Hindlimb muscle (tissue), 1 donor: ENCODE results near the gene CST9. TPM values are rescaled to one million over a fixed set of nuclear protein-coding genes. Genes with fewer than 3 reads are reported as not detected.
"Not testable (repeated sequence)": the region's sequence is repeated elsewhere in the genome, so short reads cannot be mapped to it uniquely, and the experiment has no call there.

Experiments used
- DNase-seq: peaks from one replicate; pipeline ENCODE4 v3.0.0-alpha.2; 2013
- polyA plus RNA-seq: library from polyadenylated mRNA; unstranded; fragments of 120-200 nt; gene quantifications from one replicate; pipeline ENCODE4 v1.2.1, GENCODE V29; 2013; ENCODE audit not compliant: insufficient read length

Gene CST9
- polyA plus RNA-seq, 1 donor, result not detected

DNA sequence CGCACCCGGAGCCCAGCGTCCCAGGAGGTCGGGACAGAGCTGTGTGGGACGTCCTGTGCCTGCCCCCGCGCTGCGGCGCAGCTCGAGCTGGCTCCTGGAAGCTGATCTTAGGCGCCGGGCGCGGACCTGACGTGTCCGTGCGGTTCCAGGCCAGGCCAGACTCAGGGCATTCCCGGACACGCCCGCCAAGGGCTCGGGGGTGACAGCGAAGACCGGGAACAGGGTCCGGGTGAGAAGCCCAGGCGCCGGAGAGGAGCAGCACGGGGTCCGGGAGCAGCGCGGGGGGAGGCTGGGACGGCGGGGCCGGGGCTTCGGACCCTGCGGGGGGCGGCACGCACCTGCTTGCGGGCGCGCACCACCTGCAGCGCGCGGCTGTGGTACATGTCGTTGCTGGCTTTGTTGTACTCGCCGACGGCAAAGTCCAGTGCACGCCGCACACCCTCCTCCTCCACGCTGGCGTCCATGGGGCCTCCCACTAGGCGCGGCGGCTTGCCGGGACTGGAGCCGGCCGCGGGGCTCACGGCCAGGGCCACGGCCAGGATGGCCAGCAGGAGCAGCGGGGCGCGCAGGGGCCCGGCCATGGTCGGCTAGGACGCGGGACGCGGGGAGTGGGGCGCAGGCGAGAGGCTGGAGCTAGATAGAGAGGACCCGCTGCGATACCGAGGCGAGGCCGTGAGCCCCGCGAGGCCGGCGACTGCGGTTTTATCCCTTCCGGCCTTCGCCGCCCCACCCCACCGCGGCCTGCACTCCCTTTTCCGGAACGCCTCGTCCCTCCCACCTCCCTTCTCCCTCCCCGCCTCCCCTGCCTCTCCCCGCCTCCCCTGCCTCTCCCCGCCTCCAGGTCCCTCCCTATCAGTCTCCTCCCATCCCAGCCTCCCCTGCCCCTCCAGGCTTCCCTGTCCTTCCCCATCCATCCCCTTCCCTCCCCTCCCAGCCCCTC lies 31.8 kb upstream of the CST9 start, which contains the start of gene CST3:
TSS of gene CST3 (minus strand) at position 674 of the 940 bp plus-strand sequence. CDS start at position 581, 93 bp downstream.
- peak; percentile 83 for DNase-seq

GRCh38 chr20:23636908-23637281 lies 31.2 kb upstream of the CST9 start:
- DNase-seq, result no peak

DNA sequence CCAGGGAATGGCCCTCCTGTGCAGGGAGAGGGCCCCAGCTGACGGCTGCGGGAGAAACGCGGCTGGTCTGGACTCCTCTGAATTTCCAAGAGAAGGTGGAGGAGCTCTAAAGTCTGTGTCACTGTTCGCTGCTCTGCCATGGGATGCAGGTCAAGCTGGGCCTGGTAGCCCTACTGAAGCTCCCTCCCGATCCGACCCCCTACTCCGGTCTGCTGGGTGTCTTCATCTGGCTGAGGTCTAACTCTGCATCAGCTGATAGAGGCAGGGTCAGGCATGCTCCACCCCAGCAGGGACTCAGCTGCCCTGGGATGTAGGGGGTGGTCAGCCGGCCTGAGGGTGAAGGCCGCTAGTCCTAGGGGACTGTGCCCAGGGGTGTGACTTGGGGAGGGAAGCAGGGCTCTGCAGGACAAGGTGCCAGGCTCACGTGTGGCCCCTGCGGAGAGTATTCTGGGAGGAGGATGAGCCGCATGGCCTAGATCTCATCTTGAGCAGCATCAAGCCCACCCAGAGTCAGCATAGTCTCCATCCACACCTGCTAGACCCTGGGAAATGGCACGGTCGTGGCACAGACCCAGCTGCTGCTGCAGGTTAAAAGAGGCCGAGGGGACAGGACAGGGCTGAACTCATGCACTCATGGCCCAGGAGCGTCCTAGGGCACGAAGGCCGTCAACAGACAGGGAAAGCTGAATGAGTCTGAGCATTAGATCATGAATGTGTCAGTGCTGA lies 30.6 kb upstream of the CST9 start:
- DNase-seq, result no peak

GRCh38 chr20:23635768-23636090 lies 30.0 kb upstream of the CST9 start:
- DNase-seq, result not testable (repeated sequence)

GRCh38 chr20:23634985-23635767 lies 29.5 kb upstream of the CST9 start:
- DNase-seq, result no peak

- DNase-seq, result no peak
Measured at GRCh38 chr20:23634044-23634801, 28.5 kb upstream of the CST9 start.

DNA sequence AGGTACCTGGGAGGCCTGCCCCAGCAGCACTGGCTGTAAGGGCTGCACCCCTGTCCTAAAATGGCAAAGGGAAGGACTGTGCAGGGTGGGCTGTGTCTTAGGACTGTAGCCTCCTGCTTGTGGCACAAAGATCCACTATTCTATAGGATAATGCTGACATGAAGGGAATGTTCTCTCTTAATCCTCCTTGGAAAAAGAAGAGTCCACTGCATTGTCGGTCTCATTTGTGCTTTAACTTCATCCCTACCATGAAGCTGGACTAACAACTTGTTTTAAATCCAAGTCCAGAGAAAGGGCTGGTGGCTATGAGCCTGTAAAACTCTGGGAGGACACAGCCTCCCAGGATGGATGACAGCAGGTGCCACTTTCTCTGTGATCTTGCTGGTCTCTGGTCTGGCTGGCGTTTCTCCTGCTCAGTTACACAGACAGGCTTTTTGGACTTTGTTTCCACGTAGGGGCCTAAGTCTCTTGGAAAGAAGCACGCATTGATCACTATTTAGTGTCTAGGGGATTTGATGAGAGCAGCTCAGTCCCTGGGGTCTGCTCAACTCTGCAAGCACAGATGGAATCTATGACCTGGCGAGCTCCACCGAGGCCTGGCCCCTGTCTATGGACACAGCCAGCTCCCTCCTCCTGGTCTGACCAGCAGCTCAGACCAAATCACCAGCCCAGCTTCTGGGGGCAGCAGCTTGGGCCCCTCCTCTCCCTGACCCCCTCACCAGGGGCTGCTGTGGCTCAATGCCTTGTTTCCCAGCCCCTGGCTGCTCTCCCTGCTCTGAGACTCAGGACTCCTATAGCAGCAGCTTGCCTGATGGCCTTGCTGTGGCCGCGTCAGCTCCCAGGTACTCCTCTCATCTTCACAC lies 27.2 kb upstream of the CST9 start:
- DNase-seq, result no peak

GRCh38 chr20:23631981-23632710 lies 26.4 kb upstream of the CST9 start:
- DNase-seq, result no peak

- no peak for DNase-seq
Measured at GRCh38 chr20:23631226-23631822, 25.6 kb upstream of the CST9 start.

DNA sequence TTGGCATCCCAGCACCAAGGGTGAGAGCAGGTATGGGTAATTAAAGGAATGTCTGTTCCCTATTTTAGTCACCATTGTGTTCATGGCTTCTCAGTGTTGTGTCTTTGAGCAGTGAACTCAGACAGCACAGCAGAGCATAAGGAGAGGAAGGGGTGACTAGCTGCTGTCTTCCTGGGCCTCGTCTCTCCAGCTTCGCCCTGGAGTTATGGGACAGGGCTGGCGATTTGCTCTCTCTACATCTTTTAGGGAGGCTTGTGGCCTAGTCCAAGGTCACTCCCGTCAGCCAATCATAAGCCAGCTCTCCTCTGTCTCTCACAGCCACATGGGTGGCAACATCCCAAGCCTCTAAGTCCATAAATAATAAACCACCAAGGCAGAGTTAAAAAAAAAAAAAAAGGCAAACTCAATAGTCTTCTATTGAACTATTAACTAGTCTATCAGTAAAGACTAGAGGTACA lies 24.7 kb upstream of the CST9 start:
- no peak for DNase-seq

DNA sequence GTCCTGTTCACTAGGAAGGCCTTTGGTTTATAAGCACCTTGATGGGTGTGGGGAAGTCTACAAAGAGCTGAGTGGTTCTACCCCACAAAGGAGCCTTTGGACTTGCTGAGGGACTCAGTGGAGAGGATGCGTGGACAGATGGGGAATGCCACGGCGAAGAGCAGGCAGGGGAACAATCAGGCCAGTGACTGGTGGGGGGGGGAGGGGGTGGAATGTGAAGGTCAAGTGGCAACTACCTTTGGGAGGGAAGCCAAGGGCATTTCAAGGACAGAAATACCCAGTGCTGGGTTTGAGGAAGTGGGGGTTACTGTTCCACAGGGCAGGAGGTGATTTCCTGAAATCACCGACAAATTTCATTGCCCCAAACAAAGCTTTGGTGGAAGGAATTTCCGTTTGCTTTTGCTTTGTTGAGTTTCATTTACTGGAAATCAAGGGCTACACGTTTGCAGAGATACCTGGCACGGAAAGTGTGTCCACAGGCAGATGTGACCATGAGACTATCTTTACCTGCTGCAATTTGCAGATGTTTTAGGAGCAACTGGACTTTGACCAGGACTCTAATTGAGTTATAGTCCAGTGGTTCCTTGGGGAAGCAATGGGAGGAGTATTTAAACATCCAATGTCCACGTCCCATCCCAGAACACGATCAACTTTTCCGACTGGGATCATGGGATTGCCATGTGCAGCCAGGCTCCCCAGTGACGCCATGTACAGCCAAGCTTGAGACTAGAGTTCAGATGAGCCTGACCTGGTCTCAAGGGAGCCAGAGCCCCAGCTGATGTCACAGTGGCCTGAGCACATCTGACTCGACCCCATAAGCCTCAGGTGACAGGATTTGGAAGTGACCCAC lies 24.1 kb upstream of the CST9 start:
- no peak for DNase-seq

GRCh38 chr20:23629017-23629541 lies 23.4 kb upstream of the CST9 start:
- no peak for DNase-seq

DNA sequence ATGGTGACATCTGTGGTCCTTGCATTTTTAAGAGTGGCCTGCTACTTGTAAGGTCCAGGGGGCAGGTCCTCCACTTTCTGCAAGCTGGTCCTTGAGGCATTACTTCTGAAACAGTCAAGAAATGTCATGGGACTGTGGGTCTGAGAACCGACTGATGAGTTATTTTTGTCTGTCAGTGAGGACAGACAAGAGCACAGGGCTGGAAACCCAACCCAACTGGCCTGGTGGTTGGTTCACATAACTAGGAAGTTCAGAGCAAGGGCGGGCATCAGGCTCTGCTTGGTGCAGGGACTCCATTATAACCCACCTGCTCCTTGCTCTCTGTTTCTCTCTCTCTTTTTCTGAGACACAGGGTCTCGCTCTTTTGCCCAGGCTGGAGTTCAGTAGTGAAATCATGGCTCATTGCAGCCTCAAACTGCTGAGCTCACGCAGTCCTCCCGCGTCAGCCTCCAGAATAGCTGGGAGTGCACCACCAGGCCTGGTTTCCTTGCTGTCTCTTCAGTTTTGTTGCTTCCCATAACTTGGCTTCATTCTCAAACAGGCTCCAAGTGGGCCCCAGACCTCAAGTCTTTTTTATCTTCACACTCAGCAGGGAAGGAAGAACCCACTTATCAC lies 22.8 kb upstream of the CST9 start:
- DNase-seq, result no peak

DNA sequence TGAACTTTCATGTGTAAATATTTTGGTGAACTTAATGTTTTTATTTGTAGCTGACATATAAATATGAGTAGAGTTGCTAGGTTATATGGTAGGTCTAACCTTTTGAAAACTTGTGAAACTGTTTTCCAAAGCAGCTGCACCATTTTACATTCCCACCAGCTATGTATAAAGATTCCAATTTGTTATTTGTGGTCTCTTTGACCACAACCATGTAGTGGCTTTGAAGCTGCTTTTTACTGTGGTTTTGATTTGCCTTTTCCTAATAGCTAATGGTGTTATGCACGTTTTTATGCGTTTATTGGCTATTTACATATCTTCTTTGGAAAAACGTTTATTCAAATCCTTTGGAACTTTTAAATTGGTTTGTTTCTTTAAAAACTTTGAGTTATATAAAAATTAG lies 21.8 kb upstream of the CST9 start:
- no peak for DNase-seq

DNA sequence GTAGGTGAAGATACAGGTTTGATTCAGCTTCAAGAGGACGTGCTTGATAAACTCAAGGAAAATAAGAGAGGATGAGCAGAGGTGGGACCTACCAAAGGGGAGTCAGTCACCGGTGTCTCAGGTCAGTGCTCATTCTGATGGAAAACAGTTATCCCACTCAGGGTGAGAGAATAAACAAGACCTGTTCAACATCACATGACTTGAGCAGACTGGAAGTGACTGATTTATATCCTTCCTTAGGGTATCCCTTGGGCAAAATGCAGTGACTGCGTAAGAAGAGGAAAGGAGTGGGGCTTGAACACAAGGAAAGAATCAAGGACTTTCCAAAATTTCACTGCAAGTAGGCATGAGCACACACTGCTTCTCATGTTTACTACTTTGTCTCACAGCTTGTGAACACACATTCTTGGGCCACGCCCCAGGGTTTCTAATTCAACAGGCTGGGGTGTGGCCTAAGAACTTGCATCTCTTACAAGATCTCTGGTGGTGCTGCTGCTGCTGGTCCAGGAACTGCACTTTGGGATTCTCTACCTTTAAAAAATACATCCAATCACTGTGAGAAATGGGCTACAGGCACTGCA lies 20.4 kb upstream of the CST9 start:
- DNase-seq, result no peak

- DNase-seq, result no peak
Measured at GRCh38 chr20:23625236-23625964, 19.7 kb upstream of the CST9 start.

DNA sequence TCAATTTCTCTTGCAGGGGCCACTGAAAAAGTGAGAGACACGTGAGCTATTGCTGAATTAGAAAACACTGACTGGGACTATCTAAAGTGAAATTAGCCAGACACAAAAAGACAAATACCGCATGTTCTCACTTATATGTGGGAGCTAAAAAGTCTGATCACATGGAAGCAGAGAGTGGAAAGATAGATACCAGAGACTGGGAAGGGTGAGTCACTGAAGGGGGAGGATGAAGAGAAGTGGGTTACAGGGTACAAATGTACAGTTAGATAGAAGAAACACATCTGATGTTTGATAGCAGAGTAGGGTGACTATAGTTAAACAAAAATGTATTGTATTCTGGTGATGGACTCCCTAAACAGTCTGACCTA lies 18.6 kb upstream of the CST9 start:
- DNase-seq, result no peak
